ENCODE results near the gene FRY.

Gene FRY

DNA sequence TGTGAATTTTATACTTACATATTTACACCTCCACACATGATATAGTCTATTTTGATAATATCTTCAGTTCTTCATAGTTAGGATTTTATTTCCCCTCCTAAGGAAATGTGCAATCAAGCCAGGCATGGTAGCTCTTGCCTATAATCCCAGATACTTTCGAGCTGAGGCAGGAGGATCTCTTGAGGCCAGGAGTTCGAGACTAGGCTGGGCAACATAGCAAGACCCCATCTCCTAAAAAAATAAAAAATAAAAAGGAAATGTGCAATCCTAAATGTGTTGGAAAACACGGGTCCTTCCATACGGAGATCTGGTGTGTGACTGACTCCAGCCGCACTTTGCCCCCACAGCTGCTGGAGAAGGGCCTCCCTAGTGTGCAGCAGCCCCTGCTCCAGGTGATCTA is 212.1 kb downstream of the FRY start:
- TF ChIP-seq, protein P1, sequence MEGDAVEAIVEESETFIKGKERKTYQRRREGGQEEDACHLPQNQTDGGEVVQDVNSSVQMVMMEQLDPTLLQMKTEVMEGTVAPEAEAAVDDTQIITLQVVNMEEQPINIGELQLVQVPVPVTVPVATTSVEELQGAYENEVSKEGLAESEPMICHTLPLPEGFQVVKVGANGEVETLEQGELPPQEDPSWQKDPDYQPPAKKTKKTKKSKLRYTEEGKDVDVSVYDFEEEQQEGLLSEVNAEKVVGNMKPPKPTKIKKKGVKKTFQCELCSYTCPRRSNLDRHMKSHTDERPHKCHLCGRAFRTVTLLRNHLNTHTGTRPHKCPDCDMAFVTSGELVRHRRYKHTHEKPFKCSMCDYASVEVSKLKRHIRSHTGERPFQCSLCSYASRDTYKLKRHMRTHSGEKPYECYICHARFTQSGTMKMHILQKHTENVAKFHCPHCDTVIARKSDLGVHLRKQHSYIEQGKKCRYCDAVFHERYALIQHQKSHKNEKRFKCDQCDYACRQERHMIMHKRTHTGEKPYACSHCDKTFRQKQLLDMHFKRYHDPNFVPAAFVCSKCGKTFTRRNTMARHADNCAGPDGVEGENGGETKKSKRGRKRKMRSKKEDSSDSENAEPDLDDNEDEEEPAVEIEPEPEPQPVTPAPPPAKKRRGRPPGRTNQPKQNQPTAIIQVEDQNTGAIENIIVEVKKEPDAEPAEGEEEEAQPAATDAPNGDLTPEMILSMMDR (IDR thresholded peaks at IDR 0.05; ENCODE audit: extremely low read depth, insufficient read depth, missing control alignments), result no peak

DNA sequence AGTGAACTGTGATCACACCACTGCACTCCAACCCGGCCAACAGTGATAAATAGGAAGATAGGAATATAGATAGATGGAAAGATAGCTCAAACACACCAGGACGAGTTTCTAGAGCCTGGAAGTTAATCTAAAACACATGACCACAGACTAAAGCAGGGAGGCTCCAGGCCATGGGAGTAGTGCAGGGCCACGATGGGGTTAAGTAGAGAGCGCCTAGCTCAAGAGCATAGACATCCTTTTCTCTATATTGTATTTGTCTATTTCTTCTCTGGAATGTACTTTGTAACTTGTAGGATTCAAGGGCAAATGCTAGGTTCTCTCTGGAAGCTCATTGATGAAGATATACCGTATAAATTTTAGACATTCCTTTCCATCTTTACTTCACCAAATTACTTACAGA is 214.0 kb downstream of the FRY start:
- in situ Hi-C loops (cut with MboI; ENCODE audit: low pct_unique_long_range_greater_than_20kb, low sequenced_read_pairs, unreplicated experiment), result no loop called here
- TF ChIP-seq, protein P1 (IDR thresholded peaks at IDR 0.05; ENCODE audit: extremely low read depth, insufficient read depth, missing control alignments), result no peak
- DNase-seq (ENCODE audit: low spot score), result no peak

More for the DNA sequence above, 212.1 kb downstream of the FRY start:
- in situ Hi-C loops (cut with MboI; ENCODE audit: low pct_unique_long_range_greater_than_20kb, low sequenced_read_pairs, unreplicated experiment), result no loop called here
- DNase-seq (ENCODE audit: low spot score), result no peak

DNA sequence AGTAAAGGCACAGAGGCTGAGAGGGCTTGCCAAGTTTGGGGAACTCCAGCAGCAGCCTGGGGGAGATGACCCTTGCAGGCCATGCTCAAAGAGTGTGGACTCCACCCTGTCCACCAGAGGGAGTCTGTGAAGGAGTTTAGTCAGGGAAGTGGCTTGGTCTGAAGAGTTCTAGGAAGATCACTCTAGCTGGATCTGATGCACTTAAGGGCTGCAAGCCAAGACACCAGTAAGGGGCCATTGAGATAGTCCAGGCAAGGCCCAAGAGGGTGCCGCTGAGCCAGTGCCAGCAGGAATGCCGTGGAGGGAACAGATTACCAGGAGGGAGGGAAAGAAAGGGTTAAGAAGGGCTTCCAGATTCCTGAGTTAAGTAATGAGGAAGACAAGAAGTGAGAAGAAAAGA is 214.9 kb downstream of the FRY start:
- TF ChIP-seq, protein P1 (IDR thresholded peaks at IDR 0.05; ENCODE audit: extremely low read depth, insufficient read depth, missing control alignments), result peak; percentile 74
- in situ Hi-C loops (cut with MboI; ENCODE audit: low pct_unique_long_range_greater_than_20kb, low sequenced_read_pairs, unreplicated experiment), result no loop called here
- DNase-seq (ENCODE audit: low spot score), result peak; percentile 62

DNA sequence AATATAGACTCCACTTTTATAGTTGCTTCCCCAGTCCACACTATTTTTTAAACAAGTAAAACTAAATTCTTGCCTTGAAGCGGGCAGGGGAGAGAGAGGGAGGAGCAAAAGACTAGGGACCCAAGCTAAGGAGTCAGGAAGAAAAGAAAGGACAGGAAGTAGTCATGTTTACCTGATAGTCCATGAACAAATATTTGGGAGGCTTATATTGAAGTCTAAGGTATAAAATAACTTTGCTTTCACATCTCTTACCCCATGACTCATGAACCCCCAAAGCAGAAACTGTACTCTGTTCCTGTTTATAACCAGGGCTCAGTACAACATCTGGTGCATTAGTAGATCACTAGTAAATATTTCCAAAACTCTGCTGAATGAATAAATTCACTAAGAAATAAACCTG is 216.3 kb downstream of the FRY start:
- DNase-seq (ENCODE audit: low spot score), result no peak
- in situ Hi-C loops (cut with MboI; ENCODE audit: low pct_unique_long_range_greater_than_20kb, low sequenced_read_pairs, unreplicated experiment), result no loop called here
- TF ChIP-seq, protein P1 (IDR thresholded peaks at IDR 0.05; ENCODE audit: extremely low read depth, insufficient read depth, missing control alignments), result no peak

DNA sequence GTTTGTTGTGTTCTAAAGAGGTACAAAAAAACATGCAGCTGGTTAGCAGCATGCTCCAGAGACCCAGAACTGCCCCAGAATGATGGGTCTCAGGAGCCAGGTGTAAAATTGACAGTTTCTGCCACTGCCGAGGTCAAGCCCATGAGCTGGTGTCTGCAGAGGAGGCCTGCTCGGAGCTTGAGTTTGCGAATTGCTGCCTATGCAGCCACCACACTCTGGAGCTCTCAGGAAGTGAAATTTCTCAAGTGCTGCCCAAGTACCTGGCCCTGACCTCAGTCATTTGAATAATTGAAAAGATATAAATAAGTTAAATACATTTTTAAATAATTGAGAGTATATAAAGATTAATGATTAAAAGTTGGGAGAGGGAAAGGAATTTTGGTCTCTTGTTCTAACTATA is 217.2 kb downstream of the FRY start:
- TF ChIP-seq, protein P1 (IDR thresholded peaks at IDR 0.05; ENCODE audit: extremely low read depth, insufficient read depth, missing control alignments), result no peak
- DNase-seq (ENCODE audit: low spot score), result no peak
- in situ Hi-C loops (cut with MboI; ENCODE audit: low pct_unique_long_range_greater_than_20kb, low sequenced_read_pairs, unreplicated experiment), result no loop called here

DNA sequence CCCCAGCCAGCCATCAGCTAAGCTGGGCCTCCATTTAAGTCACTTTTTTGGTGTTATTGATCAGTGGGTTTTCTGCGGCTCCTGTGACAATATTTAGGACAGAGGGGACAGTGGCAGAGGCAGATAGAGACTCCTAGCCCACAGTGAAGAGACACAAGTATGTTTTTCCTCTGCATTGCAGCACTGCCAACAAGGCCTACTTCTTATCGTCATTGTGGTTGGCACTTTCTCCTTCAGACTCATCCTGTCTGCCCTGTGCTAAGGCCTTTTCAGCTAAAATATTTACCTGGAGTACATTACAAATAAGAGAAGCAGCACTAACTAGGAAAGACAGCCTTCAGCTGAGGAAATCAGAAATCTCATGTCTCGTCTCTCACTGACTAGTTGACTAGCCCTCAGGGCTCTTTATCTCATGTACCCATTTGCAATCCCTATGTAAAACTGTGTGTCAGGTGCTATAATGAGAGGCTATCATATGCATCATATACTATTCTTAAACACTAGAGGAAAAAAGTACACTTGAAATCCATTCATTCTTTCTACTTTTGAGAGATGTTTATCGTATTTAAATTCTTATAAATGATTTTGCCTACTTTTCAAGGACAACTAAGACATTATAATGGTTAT is 221.4 kb downstream of the FRY start:
- TF ChIP-seq, protein P1 (IDR thresholded peaks at IDR 0.05; ENCODE audit: extremely low read depth, insufficient read depth, missing control alignments), result no peak
- in situ Hi-C loops (cut with MboI; ENCODE audit: low pct_unique_long_range_greater_than_20kb, low sequenced_read_pairs, unreplicated experiment), result no loop called here
- DNase-seq (ENCODE audit: low spot score), result no peak

All from GM13977 (cell line).